Measurements from ENCODE around the gene CLCN2.
A peak's percentile ranks its signal among the peaks of the same experiment; 100 is the strongest.

The CLCN2 gene

GRCh38 chr3:184361532-184361931 is at the start of gene CLCN2, which contains the start of gene POLR2H:
Gene CLCN2, minus strand, starts transcription at chr3:184361605. Its CDS starts 126 bp downstream, at chr3:184361479.
Gene POLR2H, plus strand, starts transcription at chr3:184361710. Its CDS starts 1,783 bp downstream, at chr3:184363493.
- DNase-seq (ENCODE audit: low read depth in 2 of 2) = peak; percentile 27 to 33

GRCh38 chr3:184409946-184410500 is 48.6 kb upstream of the CLCN2 start:
- DNase-seq (ENCODE audit: low read depth in 2 of 2) = no peak

GRCh38 chr3:184409331-184409926 is 48.0 kb upstream of the CLCN2 start:
- DNase-seq (ENCODE audit: low read depth in 2 of 2) = no peak

GRCh38 chr3:184405075-184406030 is 43.9 kb upstream of the CLCN2 start:
- DNase-seq (ENCODE audit: low read depth in 2 of 2) = no peak

- no peak for DNase-seq (ENCODE audit: low read depth in 2 of 2)
Observed at GRCh38 chr3:184399410-184399809, 38.0 kb upstream of the CLCN2 start.

GRCh38 chr3:184395320-184395660 is 33.9 kb upstream of the CLCN2 start:
- no peak for DNase-seq (ENCODE audit: low read depth in 2 of 2)

GRCh38 chr3:184391266-184391665 is 29.9 kb upstream of the CLCN2 start:
- DNase-seq (ENCODE audit: low read depth in 2 of 2) = no peak

- DNase-seq (ENCODE audit: low read depth in 2 of 2) = no peak
Observed at GRCh38 chr3:184389935-184390528, 28.6 kb upstream of the CLCN2 start.

GRCh38 chr3:184389384-184389783 is 28.0 kb upstream of the CLCN2 start:
- DNase-seq (ENCODE audit: low read depth in 2 of 2) = no peak

- no peak for DNase-seq (ENCODE audit: low read depth in 2 of 2)
Observed at GRCh38 chr3:184388936-184389230, 27.5 kb upstream of the CLCN2 start.

GRCh38 chr3:184388164-184388935 is 26.9 kb upstream of the CLCN2 start:
- DNase-seq (ENCODE audit: low read depth in 2 of 2) = no peak

- no peak for DNase-seq (ENCODE audit: low read depth in 2 of 2)
Observed at GRCh38 chr3:184387174-184387714, 25.8 kb upstream of the CLCN2 start.

- DNase-seq (ENCODE audit: low read depth in 2 of 2) = no peak
Observed at GRCh38 chr3:184386047-184386806, 24.8 kb upstream of the CLCN2 start.

GRCh38 chr3:184384856-184385422 is 23.5 kb upstream of the CLCN2 start:
- DNase-seq (ENCODE audit: low read depth in 2 of 2) = no peak

- DNase-seq (ENCODE audit: low read depth in 2 of 2) = no peak
Observed at GRCh38 chr3:184384342-184384741, 22.9 kb upstream of the CLCN2 start.

GRCh38 chr3:184383033-184383740 is 21.8 kb upstream of the CLCN2 start:
- DNase-seq (ENCODE audit: low read depth in 2 of 2) = no peak

GRCh38 chr3:184382326-184383032 is 21.1 kb upstream of the CLCN2 start:
- DNase-seq (ENCODE audit: low read depth in 2 of 2) = no peak

GRCh38 chr3:184381261-184382224 is 20.1 kb upstream of the CLCN2 start:
- DNase-seq (ENCODE audit: low read depth in 2 of 2) = no peak
